DOHH2 (cell line): Measurements from ENCODE around the gene KLHL40.

ENCODE experiments used
- CTCF ChIP-seq: fragments of 200-600 bp; sonication (generic); IDR thresholded peaks from one replicate; pipeline ENCODE4 v1.5.1; 2014; ENCODE audit warnings: antibody characterized with exemption, mild to moderate bottlenecking, low read depth, low read length; ENCODE audit not compliant: poor library complexity, severe bottlenecking
- EZH2phosphoT487 ChIP-seq: fragments of 200-600 bp; sonication (generic); IDR thresholded peaks from 2 replicates; pipeline ENCODE4 v1.6.1; 2017; ENCODE audit warnings: borderline replicate concordance, mild to moderate bottlenecking, antibody characterized with exemption, low read length, moderate library complexity, mixed read lengths

- TF ChIP-seq CTCF (no peak), EZH2phosphoT487 (no peak)
These were observed 22.4 kb upstream of the KLHL40 start for GRCh38 chr3:42662813-42663535.
